Measurements from ENCODE around the gene UBA7.

Gene UBA7

GRCh38 chr3:49805897-49806701, 7.7 kb downstream of the UBA7 start:
- DNase-seq, result peak; percentile 50

- no peak for DNase-seq
Observed at GRCh38 chr3:49805367-49805782, 8.4 kb downstream of the UBA7 start.

GRCh38 chr3:49804141-49805041, 9.4 kb downstream of the UBA7 start:
- DNase-seq, result no peak

- peak; percentile 59 for DNase-seq
Observed at GRCh38 chr3:49803465-49804140, 10.2 kb downstream of the UBA7 start.

- peak; percentile 94 for DNase-seq
Observed at GRCh38 chr3:49802719-49803464, 10.9 kb downstream of the UBA7 start, which contains the start of gene INKA1. Gene INKA1, plus strand, starts transcription at chr3:49803261. Its CDS starts 132 bp downstream, at chr3:49803393.

GRCh38 chr3:49801160-49801559, 12.6 kb downstream of the UBA7 start:
- no peak for DNase-seq

GRCh38 chr3:49799761-49800160, 14.0 kb downstream of the UBA7 start, which contains the start of gene CDHR4:
Gene CDHR4, minus strand, starts transcription at chr3:49799873. Its CDS starts 61 bp downstream, at chr3:49799812.
- no peak for DNase-seq

GRCh38 chr3:49799105-49799504, 14.6 kb downstream of the UBA7 start:
- DNase-seq, result no peak

GRCh38 chr3:49794926-49795905, 18.5 kb downstream of the UBA7 start:
- no peak for DNase-seq

- no peak for DNase-seq
Observed at GRCh38 chr3:49794431-49794830, 19.3 kb downstream of the UBA7 start.

GRCh38 chr3:49793486-49794085, 20.2 kb downstream of the UBA7 start:
- no peak for DNase-seq

GRCh38 chr3:49792371-49793150, 21.2 kb downstream of the UBA7 start:
- no peak for DNase-seq

GRCh38 chr3:49791571-49791970, 22.2 kb downstream of the UBA7 start:
- DNase-seq, result no peak

GRCh38 chr3:49790626-49791411, 22.9 kb downstream of the UBA7 start:
- no peak for DNase-seq

GRCh38 chr3:49788056-49788455, 25.7 kb downstream of the UBA7 start:
- DNase-seq, result no peak

GRCh38 chr3:49787536-49787935, 26.2 kb downstream of the UBA7 start:
- no peak for DNase-seq

GRCh38 chr3:49787182-49787464, 26.6 kb downstream of the UBA7 start:
- DNase-seq, result no peak

GRCh38 chr3:49786357-49787181, 27.2 kb downstream of the UBA7 start, which contains the start of gene IP6K1:
Gene IP6K1, minus strand, starts transcription at chr3:49786542. Its CDS starts 38,502 bp downstream, at chr3:49748040.
- peak; percentile 99 for DNase-seq
